ENCODE data around the gene MON1A.

DNA sequence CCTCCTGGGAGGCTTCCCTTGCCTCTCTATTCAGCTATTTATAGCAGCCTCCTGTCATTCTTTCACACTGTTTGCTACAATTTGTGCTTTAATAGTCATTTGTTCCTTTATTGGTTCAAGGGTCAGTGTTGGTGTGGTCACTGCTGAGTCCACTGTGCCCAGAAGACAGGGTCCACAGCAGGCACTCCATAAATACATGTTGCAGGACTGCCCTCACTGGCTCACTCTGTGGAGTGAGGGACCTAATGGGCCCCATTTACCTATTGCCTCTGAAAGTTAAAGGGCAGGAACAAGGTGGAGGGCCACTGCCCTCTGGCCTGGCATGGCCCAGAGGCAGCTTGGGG lies 42.7 kb downstream of the MON1A start:
- no peak for TF ChIP-seq POLR2A (IDR thresholded peaks at IDR 0.05; ENCODE audit: low read depth, low read length)
- no peak for TF ChIP-seq TAF1 (IDR thresholded peaks at IDR 0.05; ENCODE audit: low read depth, low read length)
- no peak for TF ChIP-seq POLR2AphosphoS5 (IDR thresholded peaks at IDR 0.05; ENCODE audit: low read depth, low read length)
- TF ChIP-seq PAX5 (IDR thresholded peaks at IDR 0.05; ENCODE audit: insufficient read depth, low read length, severe bottlenecking): no peak
- TF ChIP-seq SPI1 (IDR thresholded peaks at IDR 0.05; ENCODE audit: low read depth, low read length): no peak
